CD8-positive, alpha-beta memory T cell (primary cell): ENCODE data around the gene OTOGL. TPM values are rescaled to one million over a fixed set of nuclear protein-coding genes. Genes with fewer than 3 reads are reported as not detected.
A peak's percentile ranks its signal among the peaks of the same experiment; 100 is the strongest.
"Not testable (repeated sequence)": the region's sequence is repeated elsewhere in the genome, so short reads cannot be mapped to it uniquely, and the experiment has no call there.

Source experiments
- CTCF ChIA-PET: fragments of 350-600 bp; sonication (Branson Sonifier 250); formaldehyde crosslinking; loops from one replicate; lab custom pipeline; 2021; ENCODE audit warnings: antibody characterized with exemption; lab: Charles Lee
- POLR2A ChIA-PET: fragments of 350-600 bp; sonication (Branson Sonifier 250); formaldehyde crosslinking; loops from one replicate; lab custom pipeline; 2021; ENCODE audit warnings: antibody characterized with exemption; lab: Charles Lee
- DNase-seq, 5 donors: peaks; one replicate each; pipeline versions ENCODE4 v3.0.0 to v3.0.0-alpha.2; 2020 to 2022; ENCODE audit warnings: mixed read lengths in 1 of 5
- H3K27ac ChIP-seq: one replicate; pipeline ENCODE4 v1.7.0; 2013; ENCODE audit warnings: low read depth, mild to moderate bottlenecking, low read length, moderate library complexity
- H3K27me3 ChIP-seq: 2 replicates; pipeline ENCODE4 v1.7.0; 2013; ENCODE audit warnings: low read length, mild to moderate bottlenecking; ENCODE audit not compliant: insufficient read depth, poor library complexity, severe bottlenecking
- H3K36me3 ChIP-seq: 2 replicates; pipeline ENCODE4 v1.7.0; 2013; ENCODE audit warnings: mild to moderate bottlenecking, low read length, moderate library complexity; ENCODE audit not compliant: insufficient read depth
- H3K4me1 ChIP-seq: 2 replicates; pipeline ENCODE4 v1.7.0; 2013; ENCODE audit warnings: mild to moderate bottlenecking, low read length, moderate library complexity; ENCODE audit not compliant: insufficient read depth
- H3K4me3 ChIP-seq: 2 replicates; pipeline ENCODE4 v1.7.0; 2013; ENCODE audit warnings: mild to moderate bottlenecking, low read length
- H3K9me3 ChIP-seq: 2 replicates; pipeline ENCODE4 v1.7.0; 2013; ENCODE audit warnings: mild to moderate bottlenecking, low read length
- H3K27ac Mint-ChIP-seq, 8 donors: one replicate each; pipeline ENCODE4 v1.8.0; 2020 to 2021; ENCODE audit warnings: mixed read lengths in 8 of 8, mild to moderate bottlenecking in 6 of 8, inconsistent platforms in 3 of 8, moderate library complexity in 3 of 8
- H3K27me3 Mint-ChIP-seq, 2 donors: one replicate each; pipeline ENCODE4 v1.8.0; 2020 to 2021; ENCODE audit warnings: mixed read lengths in 2 of 2, mild to moderate bottlenecking in 1 of 2, moderate library complexity in 1 of 2
- H3K36me3 Mint-ChIP-seq, 3 donors: one replicate each; pipeline ENCODE4 v1.8.0; 2020 to 2021; ENCODE audit warnings: mixed read lengths in 3 of 3, inconsistent platforms in 1 of 3, mild to moderate bottlenecking in 1 of 3
- H3K4me1 Mint-ChIP-seq, 3 donors: one replicate each; pipeline ENCODE4 v1.8.0; 2020 to 2021; ENCODE audit warnings: mixed read lengths in 3 of 3, inconsistent platforms in 1 of 3, mild to moderate bottlenecking in 1 of 3
- H3K4me3 Mint-ChIP-seq, 7 donors: one replicate each; pipeline ENCODE4 v1.8.0; 2020 to 2021; ENCODE audit warnings: mixed read lengths in 7 of 7, mild to moderate bottlenecking in 6 of 7, moderate library complexity in 4 of 7, inconsistent platforms in 2 of 7
- H3K9me3 Mint-ChIP-seq, 5 donors: one replicate each; pipeline ENCODE4 v1.8.0; 2020 to 2022; ENCODE audit warnings: mixed read lengths in 5 of 5, mild to moderate bottlenecking in 3 of 5, moderate library complexity in 2 of 5, inconsistent platforms in 1 of 5
- polyA plus RNA-seq: library from polyadenylated mRNA; unstranded; fragments of 300-500 nt; fragmentation: Illumina TruSeq; gene quantifications from one replicate; pipeline ENCODE4 v1.2.3, GENCODE V29; 2021
- total RNA-seq, 2 experiments: library from RNA; stranded (reverse); gene quantifications; one replicate each; pipeline ENCODE4 v1.2.3, GENCODE V29; 2021

The OTOGL gene
- total and polyA plus RNA-seq, 3 experiments from 2014 or later: not detected

DNA sequence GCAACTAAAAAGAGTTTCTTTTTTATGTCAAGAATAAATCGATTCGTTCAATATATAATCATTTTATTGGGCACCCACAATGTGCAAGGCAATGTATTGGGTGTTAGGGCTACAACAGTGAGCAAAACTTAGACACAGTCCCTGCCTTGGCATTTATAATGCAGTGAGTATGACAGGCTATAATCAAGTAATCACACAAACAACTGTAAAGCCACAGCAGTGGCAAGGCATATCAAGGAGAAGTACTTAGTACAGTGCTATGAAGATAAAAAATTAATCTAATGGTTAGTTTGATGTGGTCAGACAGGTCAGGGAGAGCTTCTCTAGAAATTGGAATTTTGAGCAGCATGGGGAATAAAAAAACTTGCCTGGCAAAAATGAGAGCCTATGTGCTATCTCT lies 39.5 kb upstream of the OTOGL start:
- Mint-ChIP-seq H3K27ac (no peak overlapping the region), H3K9me3 (peaks cover 0 to 2% (median 0%) of the 10 kb centered on the region in 5 donors), H3K27me3 (peaks cover 3 to 11% of the 10 kb centered on the region in 2 donors), H3K4me1 (no peaks in the 10 kb centered on the region), H3K4me3 (no peak overlapping the region), H3K36me3 (no peaks in the 10 kb centered on the region)
- H3K27me3 ChIP-seq: no peaks in the 10 kb centered on the region
- H3K4me3 ChIP-seq: no peak overlapping the region
- H3K36me3 ChIP-seq: no peaks in the 10 kb centered on the region
- ChIA-PET POLR2A (no interaction called here), CTCF (no interaction called here)
- DNase-seq: no peak
- H3K9me3 ChIP-seq: no peaks in the 10 kb centered on the region
- no peak overlapping the region for H3K27ac ChIP-seq
- no peaks in the 10 kb centered on the region for H3K4me1 ChIP-seq

GRCh38 chr12:80064269-80064668 lies 35.1 kb upstream of the OTOGL start:
- DNase-seq: no peak
- Mint-ChIP-seq H3K27ac (no peak overlapping the region), H3K9me3 (peaks cover 0 to 2% (median 0%) of the 10 kb centered on the region in 5 donors), H3K4me3 (no peak overlapping the region), H3K36me3 (no peaks in the 10 kb centered on the region), H3K27me3 (peaks cover 5 to 16% of the 10 kb centered on the region in 2 donors), H3K4me1 (no peaks in the 10 kb centered on the region)
- H3K9me3 ChIP-seq: no peaks in the 10 kb centered on the region
- H3K27me3 ChIP-seq: no peaks in the 10 kb centered on the region
- H3K4me3 ChIP-seq: no peak overlapping the region
- H3K4me1 ChIP-seq: no peaks in the 10 kb centered on the region
- H3K36me3 ChIP-seq: no peaks in the 10 kb centered on the region
- no peak overlapping the region for H3K27ac ChIP-seq
- POLR2A ChIA-PET: no interaction called here
- CTCF ChIA-PET: no interaction called here

DNA sequence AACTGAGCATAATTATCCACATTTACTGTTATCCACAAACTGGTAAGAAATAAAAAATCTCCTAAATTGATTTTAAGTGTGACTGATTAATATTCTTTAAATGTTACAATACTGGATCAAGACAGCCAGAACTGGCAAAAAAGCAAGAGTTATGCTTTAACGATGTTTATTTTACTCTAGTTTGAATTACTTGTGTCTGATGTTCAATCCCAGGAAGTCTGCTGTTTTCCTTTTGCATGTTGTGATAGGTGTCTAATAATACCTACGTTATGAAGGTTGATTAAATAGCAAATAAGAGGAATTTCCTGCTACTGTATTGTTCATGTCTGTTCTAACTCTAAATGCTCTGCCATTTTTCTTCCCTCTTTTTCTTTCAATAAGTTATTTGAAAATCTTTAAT lies 34.4 kb upstream of the OTOGL start:
- CTCF ChIA-PET: no interaction called here
- no peak overlapping the region for H3K27ac Mint-ChIP-seq
- peaks cover 5 to 16% of the 10 kb centered on the region in 2 donors for H3K27me3 Mint-ChIP-seq
- no peaks in the 10 kb centered on the region for H3K36me3 Mint-ChIP-seq
- H3K36me3 ChIP-seq: no peaks in the 10 kb centered on the region
- no peaks in the 10 kb centered on the region for H3K4me1 ChIP-seq
- DNase-seq: no peak
- H3K9me3 Mint-ChIP-seq: peaks cover 0 to 2% (median 0%) of the 10 kb centered on the region in 5 donors
- H3K4me3 ChIP-seq: no peak overlapping the region
- H3K27ac ChIP-seq: no peak overlapping the region
- POLR2A ChIA-PET: no interaction called here
- no peaks in the 10 kb centered on the region for H3K4me1 Mint-ChIP-seq
- no peak overlapping the region for H3K4me3 Mint-ChIP-seq
- H3K9me3 ChIP-seq: no peaks in the 10 kb centered on the region
- no peaks in the 10 kb centered on the region for H3K27me3 ChIP-seq

DNA sequence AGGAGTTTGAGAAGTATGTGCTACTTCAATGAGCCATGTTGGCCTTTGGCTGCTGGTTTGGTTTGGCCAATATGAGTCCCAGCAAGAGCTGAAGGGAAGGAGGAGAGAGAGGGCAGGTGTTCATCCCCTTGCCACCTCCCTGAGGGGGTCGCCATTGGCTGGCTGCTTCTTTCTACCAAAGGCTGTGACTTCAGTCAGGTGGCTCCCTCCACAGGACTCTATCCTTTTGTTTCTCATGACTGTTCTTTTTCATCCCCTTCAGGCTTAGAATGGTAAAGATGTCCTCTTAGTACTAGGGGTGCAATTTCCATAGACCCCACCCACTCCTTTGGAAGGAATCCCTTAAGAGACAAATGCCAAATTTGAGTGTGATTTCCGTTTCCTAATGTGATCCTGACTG lies 31.2 kb upstream of the OTOGL start:
- Histone ChIP-seq H3K27me3 (no peaks in the 10 kb centered on the region), H3K4me3 (no peak overlapping the region), H3K9me3 (no peaks in the 10 kb centered on the region), H3K36me3 (no peaks in the 10 kb centered on the region), H3K27ac (no peak overlapping the region), H3K4me1 (no peaks in the 10 kb centered on the region)
- H3K27me3 Mint-ChIP-seq: peaks cover 5 to 12% of the 10 kb centered on the region in 2 donors
- no peak overlapping the region for H3K27ac Mint-ChIP-seq
- peaks cover 0 to 3% (median 0%) of the 10 kb centered on the region in 5 donors for H3K9me3 Mint-ChIP-seq
- no peaks in the 10 kb centered on the region for H3K36me3 Mint-ChIP-seq
- POLR2A ChIA-PET: no interaction called here
- peaks cover 0 to 4% (median 0%) of the 10 kb centered on the region in 3 donors for H3K4me1 Mint-ChIP-seq
- CTCF ChIA-PET: no interaction called here
- H3K4me3 Mint-ChIP-seq: no peak overlapping the region
- no peak for DNase-seq

- Mint-ChIP-seq H3K9me3 (peaks cover 17 to 39% (median 36%) of the 10 kb centered on the region in 5 donors), H3K4me1 (peaks cover 22 to 29% (median 26%) of the 10 kb centered on the region in 3 donors), H3K4me3 (peak overlapping the region in 6 of 7 donors; percentile 51 to 88 (median 60)), H3K36me3 (peaks cover 9 to 43% (median 20%) of the 10 kb centered on the region in 3 donors), H3K27ac (peak overlapping the region; percentile 41 to 84 (median 70)), H3K27me3 (peaks cover 6 to 27% of the 10 kb centered on the region in 2 donors)
- H3K36me3 ChIP-seq, H3K27me3 ChIP-seq, H3K27ac ChIP-seq, POLR2A ChIA-PET, CTCF ChIA-PET, H3K9me3 ChIP-seq: not testable (repeated sequence)
- peak; percentile 29 to 76 (median 58) for DNase-seq
- H3K4me1 ChIP-seq: peaks cover 14% of the 10 kb centered on the region
- H3K4me3 ChIP-seq: peak overlapping the region; percentile 51
Measured at GRCh38 chr12:80083892-80084614, 15.3 kb upstream of the OTOGL start.

- ChIA-PET POLR2A (no interaction called here), CTCF (no interaction called here)
- Histone ChIP-seq H3K36me3 (no peaks in the 10 kb centered on the region), H3K27me3 (no peaks in the 10 kb centered on the region), H3K4me3 (no peak overlapping the region), H3K4me1 (peaks cover 14% of the 10 kb centered on the region), H3K9me3 (no peaks in the 10 kb centered on the region), H3K27ac (no peak overlapping the region)
- H3K27me3 Mint-ChIP-seq: peaks cover 5 to 23% of the 10 kb centered on the region in 2 donors
- peaks cover 6 to 34% (median 20%) of the 10 kb centered on the region in 3 donors for H3K36me3 Mint-ChIP-seq
- no peak for DNase-seq
- H3K4me3 Mint-ChIP-seq: no peak overlapping the region
- peaks cover 13 to 26% (median 22%) of the 10 kb centered on the region in 5 donors for H3K9me3 Mint-ChIP-seq
- H3K4me1 Mint-ChIP-seq: peaks cover 22 to 29% (median 26%) of the 10 kb centered on the region in 3 donors
- H3K27ac Mint-ChIP-seq: peak overlapping the region in 1 of 8 donors; percentile 43
Measured at GRCh38 chr12:80086025-80086424, 13.3 kb upstream of the OTOGL start.

DNA sequence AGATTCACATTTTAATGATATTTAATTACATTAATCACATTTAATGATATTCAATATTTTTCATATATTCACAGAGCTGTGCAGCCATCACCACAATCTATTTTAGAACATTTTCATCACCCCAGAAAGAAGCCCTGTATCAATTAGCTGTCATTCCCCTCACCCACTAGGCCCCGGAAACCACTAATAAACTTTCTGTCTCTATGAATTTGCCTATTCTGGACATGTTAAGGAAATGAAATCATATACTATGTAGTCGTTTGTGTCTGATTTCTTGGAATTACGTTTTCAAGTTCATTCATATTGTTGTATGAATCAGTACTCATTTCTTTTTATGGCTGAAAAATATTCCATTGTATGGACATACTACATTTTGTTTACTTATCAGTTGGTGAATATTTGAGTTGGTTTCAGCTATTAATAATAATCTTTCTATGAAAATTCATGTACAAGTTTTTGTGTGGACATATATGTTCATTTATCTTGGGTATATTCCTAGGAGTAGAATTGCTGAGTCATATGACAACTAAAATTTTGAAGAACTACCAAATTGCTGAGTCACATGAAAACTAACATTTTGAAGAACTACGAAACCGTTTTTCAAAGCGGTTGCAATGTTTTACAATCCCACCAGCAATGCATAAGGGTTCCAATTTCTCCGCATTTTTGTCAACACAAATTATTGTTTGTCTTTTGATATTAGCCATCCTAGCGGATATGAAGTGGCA lies 11.7 kb upstream of the OTOGL start:
- Histone ChIP-seq H3K27ac (no peak overlapping the region), H3K9me3 (no peaks in the 10 kb centered on the region), H3K4me3 (no peak overlapping the region), H3K36me3 (no peaks in the 10 kb centered on the region), H3K27me3 (no peaks in the 10 kb centered on the region), H3K4me1 (peaks cover 14% of the 10 kb centered on the region)
- ChIA-PET POLR2A (no interaction called here), CTCF (no interaction called here)
- no peak overlapping the region for H3K4me3 Mint-ChIP-seq
- DNase-seq: no peak
- peaks cover 1 to 16% of the 10 kb centered on the region in 2 donors for H3K27me3 Mint-ChIP-seq
- peaks cover 2 to 23% (median 12%) of the 10 kb centered on the region in 3 donors for H3K36me3 Mint-ChIP-seq
- peaks cover 19 to 24% (median 24%) of the 10 kb centered on the region in 3 donors for H3K4me1 Mint-ChIP-seq
- no peak overlapping the region for H3K27ac Mint-ChIP-seq
- H3K9me3 Mint-ChIP-seq: peaks cover 0 to 10% (median 7%) of the 10 kb centered on the region in 5 donors

DNA sequence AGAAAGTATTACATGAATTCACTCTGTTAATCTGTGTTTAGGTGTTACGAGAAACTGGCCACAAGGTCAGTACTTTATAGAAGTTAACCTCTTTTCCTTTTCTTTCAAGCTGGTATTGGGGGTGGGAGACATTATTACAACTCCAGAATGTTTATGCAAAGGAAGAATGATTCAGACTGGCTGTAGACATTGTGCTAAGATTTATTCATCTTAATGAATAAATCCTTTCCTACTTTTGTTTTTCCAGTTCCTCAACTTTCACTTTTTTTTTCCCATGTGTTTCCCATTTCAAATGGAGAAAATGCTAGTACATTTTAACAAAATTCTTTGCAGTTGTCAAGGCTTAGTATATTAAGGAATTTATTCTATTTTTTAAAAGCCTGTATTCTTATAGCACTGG lies 1.3 kb downstream of the OTOGL start:
- no peak for DNase-seq
- Histone ChIP-seq H3K36me3 (no peaks in the 10 kb centered on the region), H3K4me1 (no peaks in the 10 kb centered on the region), H3K9me3 (no peaks in the 10 kb centered on the region), H3K27ac (no peak overlapping the region), H3K27me3 (no peaks in the 10 kb centered on the region), H3K4me3 (no peak overlapping the region)
- H3K27me3 Mint-ChIP-seq: no peaks in the 10 kb centered on the region
- no peaks in the 10 kb centered on the region for H3K36me3 Mint-ChIP-seq
- no peak overlapping the region for H3K4me3 Mint-ChIP-seq
- ChIA-PET CTCF (no interaction called here), POLR2A (no interaction called here)
- no peaks in the 10 kb centered on the region for H3K4me1 Mint-ChIP-seq
- no peak overlapping the region for H3K27ac Mint-ChIP-seq
- no peaks in the 10 kb centered on the region for H3K9me3 Mint-ChIP-seq
